HL-60 (cell line): ENCODE results near the gene DIP2C.

Experiments
- DNase-seq, 2 experiments: peaks; one replicate each; pipeline ENCODE4 v3.0.0-alpha.2; 2010 to 2020; ENCODE audit warnings: low read depth in 1 of 2, low spot score in 1 of 2
- H3K27ac ChIP-seq: fragments of 250-450 bp; sonication (Bioruptor Pico); replicated peaks from 2 replicates; pipeline ENCODE4 v1.5.1; 2020; ENCODE audit warnings: mild to moderate bottlenecking, moderate library complexity
- H3K27me3 ChIP-seq: fragments of 250-450 bp; sonication (Bioruptor Pico); 2 replicates; pipeline ENCODE4 v1.5.1; 2021; ENCODE audit warnings: mild to moderate bottlenecking, moderate library complexity; ENCODE audit not compliant: insufficient read depth, poor library complexity, severe bottlenecking
- H3K4me3 ChIP-seq: replicated peaks from 2 replicates; pipeline ENCODE4 v1.5.1; 2011; ENCODE audit warnings: mild to moderate bottlenecking, control low read depth, low read length; ENCODE audit not compliant: insufficient read depth
- GABPA ChIP-seq: IDR thresholded peaks from 2 replicates; pipeline ENCODE4 v1.6.1; 2012; ENCODE audit warnings: low read depth
- POLR2AphosphoS5 ChIP-seq: IDR thresholded peaks from 2 replicates; pipeline ENCODE4 v1.6.1; 2012; ENCODE audit warnings: low read depth
- SPI1 ChIP-seq: IDR thresholded peaks from 2 replicates; pipeline ENCODE4 v1.6.1; 2012; ENCODE audit warnings: low read depth, mild to moderate bottlenecking, borderline replicate concordance
- TF ChIP-seq, protein P1 (sequence below): IDR thresholded peaks from one replicate; pipeline ENCODE4 v1.5.1; 2011; ENCODE audit warnings: low read length, control low read depth, inconsistent platforms; ENCODE audit not compliant: insufficient read depth
- TF ChIP-seq, protein P2 (sequence below): IDR thresholded peaks from 2 replicates; pipeline ENCODE4 v1.6.1; 2012; ENCODE audit warnings: low read depth; ENCODE audit not compliant: insufficient replicate concordance

Gene DIP2C

DNA sequence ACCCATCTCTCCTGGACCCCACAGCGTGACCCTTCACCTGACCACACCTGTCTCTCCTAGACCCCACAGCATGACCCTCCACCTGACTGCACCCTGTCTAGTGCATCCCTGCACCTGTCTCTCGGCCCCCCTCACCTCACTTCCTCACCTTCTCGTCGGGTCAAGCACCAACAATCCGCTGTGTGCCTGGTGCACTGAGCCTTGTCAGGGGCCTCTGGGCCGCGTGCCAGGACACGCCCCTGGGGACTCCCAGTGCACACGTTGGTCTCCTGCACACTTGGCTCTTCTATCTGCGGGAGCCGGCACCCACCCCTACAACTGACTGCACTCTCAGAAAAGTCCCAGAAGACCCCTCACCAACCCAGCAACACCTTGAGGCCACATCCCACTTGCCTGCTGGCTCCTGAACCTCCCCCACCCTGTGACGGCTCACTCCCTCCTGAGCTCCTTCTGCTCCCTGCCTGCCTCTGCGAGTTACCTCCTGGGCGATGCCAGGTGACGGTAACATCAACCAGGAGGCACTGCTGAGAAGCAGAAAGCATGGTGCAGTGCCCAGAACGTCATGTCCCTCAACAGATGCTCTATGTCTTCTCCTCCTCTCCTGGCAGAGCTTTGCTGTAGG, 147.6 kb downstream of the DIP2C start:
- TF ChIP-seq SPI1 (no peak), GABPA (no peak), POLR2AphosphoS5 (no peak)
- TF ChIP-seq, protein P1, sequence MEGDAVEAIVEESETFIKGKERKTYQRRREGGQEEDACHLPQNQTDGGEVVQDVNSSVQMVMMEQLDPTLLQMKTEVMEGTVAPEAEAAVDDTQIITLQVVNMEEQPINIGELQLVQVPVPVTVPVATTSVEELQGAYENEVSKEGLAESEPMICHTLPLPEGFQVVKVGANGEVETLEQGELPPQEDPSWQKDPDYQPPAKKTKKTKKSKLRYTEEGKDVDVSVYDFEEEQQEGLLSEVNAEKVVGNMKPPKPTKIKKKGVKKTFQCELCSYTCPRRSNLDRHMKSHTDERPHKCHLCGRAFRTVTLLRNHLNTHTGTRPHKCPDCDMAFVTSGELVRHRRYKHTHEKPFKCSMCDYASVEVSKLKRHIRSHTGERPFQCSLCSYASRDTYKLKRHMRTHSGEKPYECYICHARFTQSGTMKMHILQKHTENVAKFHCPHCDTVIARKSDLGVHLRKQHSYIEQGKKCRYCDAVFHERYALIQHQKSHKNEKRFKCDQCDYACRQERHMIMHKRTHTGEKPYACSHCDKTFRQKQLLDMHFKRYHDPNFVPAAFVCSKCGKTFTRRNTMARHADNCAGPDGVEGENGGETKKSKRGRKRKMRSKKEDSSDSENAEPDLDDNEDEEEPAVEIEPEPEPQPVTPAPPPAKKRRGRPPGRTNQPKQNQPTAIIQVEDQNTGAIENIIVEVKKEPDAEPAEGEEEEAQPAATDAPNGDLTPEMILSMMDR, result no peak
- TF ChIP-seq, protein P2, sequence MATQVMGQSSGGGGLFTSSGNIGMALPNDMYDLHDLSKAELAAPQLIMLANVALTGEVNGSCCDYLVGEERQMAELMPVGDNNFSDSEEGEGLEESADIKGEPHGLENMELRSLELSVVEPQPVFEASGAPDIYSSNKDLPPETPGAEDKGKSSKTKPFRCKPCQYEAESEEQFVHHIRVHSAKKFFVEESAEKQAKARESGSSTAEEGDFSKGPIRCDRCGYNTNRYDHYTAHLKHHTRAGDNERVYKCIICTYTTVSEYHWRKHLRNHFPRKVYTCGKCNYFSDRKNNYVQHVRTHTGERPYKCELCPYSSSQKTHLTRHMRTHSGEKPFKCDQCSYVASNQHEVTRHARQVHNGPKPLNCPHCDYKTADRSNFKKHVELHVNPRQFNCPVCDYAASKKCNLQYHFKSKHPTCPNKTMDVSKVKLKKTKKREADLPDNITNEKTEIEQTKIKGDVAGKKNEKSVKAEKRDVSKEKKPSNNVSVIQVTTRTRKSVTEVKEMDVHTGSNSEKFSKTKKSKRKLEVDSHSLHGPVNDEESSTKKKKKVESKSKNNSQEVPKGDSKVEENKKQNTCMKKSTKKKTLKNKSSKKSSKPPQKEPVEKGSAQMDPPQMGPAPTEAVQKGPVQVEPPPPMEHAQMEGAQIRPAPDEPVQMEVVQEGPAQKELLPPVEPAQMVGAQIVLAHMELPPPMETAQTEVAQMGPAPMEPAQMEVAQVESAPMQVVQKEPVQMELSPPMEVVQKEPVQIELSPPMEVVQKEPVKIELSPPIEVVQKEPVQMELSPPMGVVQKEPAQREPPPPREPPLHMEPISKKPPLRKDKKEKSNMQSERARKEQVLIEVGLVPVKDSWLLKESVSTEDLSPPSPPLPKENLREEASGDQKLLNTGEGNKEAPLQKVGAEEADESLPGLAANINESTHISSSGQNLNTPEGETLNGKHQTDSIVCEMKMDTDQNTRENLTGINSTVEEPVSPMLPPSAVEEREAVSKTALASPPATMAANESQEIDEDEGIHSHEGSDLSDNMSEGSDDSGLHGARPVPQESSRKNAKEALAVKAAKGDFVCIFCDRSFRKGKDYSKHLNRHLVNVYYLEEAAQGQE, result no peak
- DNase-seq, result no peak
- Histone ChIP-seq H3K27me3 (no peaks in the 10 kb centered on the region), H3K4me3 (no peak overlapping the region), H3K27ac (no peak overlapping the region)

DNA sequence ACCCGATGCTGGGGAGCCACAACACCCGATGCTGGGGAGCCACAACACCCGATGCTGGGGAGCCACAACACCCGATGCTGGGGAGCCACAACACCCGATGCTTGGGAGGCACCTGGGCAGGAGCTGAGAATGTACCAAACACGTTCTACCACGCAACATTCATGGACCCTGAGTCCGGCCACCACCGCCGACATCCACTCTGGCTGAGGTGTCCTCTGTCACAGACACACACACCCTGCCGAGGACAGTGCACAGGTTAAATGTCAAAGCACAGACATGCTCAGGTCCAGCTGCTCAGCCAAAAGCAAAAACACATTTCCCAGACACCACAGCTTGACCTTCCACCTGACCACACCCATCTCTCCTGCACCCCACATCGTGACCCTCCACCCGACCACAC, 148.4 kb downstream of the DIP2C start:
- Histone ChIP-seq H3K4me3 (no peak overlapping the region), H3K27me3 (no peaks in the 10 kb centered on the region), H3K27ac (no peak overlapping the region)
- no peak for DNase-seq
- TF ChIP-seq POLR2AphosphoS5, result no peak
- TF ChIP-seq, protein P1, result no peak
- no peak for TF ChIP-seq SPI1
- TF ChIP-seq, protein P2, result no peak
- TF ChIP-seq GABPA, result no peak

DNA sequence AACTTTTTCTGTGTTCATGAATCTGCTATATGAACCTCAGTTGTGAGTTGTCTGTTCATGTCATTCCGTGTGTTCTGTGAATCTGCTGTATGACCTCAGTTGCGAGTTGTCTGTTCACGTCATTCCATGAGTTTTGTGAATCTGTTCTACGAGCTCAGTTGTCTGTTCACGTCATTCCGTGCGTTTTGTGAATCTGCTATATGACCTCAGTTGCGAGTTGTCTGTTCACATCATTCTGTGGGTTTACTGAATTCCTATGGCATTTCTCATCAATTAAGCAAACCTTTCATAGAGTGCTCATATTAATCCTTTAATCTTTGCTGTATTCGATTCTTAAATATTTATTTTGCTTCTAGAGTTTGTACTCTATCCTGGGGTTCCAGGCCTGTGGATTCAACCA, 150.6 kb downstream of the DIP2C start:
- no peaks in the 10 kb centered on the region for H3K27me3 ChIP-seq
- no peak overlapping the region for H3K4me3 ChIP-seq
- no peak for TF ChIP-seq POLR2AphosphoS5
- TF ChIP-seq, protein P2, result no peak
- TF ChIP-seq GABPA, result no peak
- TF ChIP-seq, protein P1, result no peak
- no peak for TF ChIP-seq SPI1
- H3K27ac ChIP-seq, result no peak overlapping the region
- DNase-seq, result no peak
